NCI-H345 treated with DMSO at 0.1 percent for 48 hours (cell line): ENCODE measurements around the gene BMPR2.

Source experiments
- DNase-seq: peaks from one replicate; lab custom pipeline; 2025; ENCODE audit not compliant: unreplicated experiment; lab: John Stamatoyannopoulos, UW

The BMPR2 gene

GRCh38 chr2:202588647-202589581, 212.8 kb downstream of the BMPR2 start:
- DNase-seq = peak; percentile 94

GRCh38 chr2:202589582-202589949, 213.4 kb downstream of the BMPR2 start:
- DNase-seq = no peak

GRCh38 chr2:202592566-202592965, 216.4 kb downstream of the BMPR2 start:
- no peak for DNase-seq

GRCh38 chr2:202599105-202599504, 223.0 kb downstream of the BMPR2 start:
- no peak for DNase-seq

- no peak for DNase-seq
Measured at GRCh38 chr2:202599911-202600310, 223.8 kb downstream of the BMPR2 start.

GRCh38 chr2:202604699-202605098, 228.6 kb downstream of the BMPR2 start:
- DNase-seq = no peak

- no peak for DNase-seq
Measured at GRCh38 chr2:202605174-202605573, 229.0 kb downstream of the BMPR2 start.

GRCh38 chr2:202608142-202608852, 232.2 kb downstream of the BMPR2 start:
- no peak for DNase-seq

- no peak for DNase-seq
Measured at GRCh38 chr2:202609381-202610145, 233.4 kb downstream of the BMPR2 start.

- no peak for DNase-seq
Measured at GRCh38 chr2:202610380-202610779, 234.3 kb downstream of the BMPR2 start.

GRCh38 chr2:202612145-202612544, 236.0 kb downstream of the BMPR2 start:
- DNase-seq = no peak

- no peak for DNase-seq
Measured at GRCh38 chr2:202613479-202613878, 237.4 kb downstream of the BMPR2 start.
